Neural cell (in vitro differentiated cells): ENCODE results near the gene PHACTR1. TPM values are rescaled to one million over a fixed set of nuclear protein-coding genes. Genes with fewer than 3 reads are reported as not detected.

Source experiments
- H2AFZ ChIP-seq: fragments of 200-600, 300-800 bp; sonication (generic), shearing (Covaris generic); 2 replicates; pipeline ENCODE4 v1.6.0; 2014; ENCODE audit warnings: low read depth, mild to moderate bottlenecking, antibody characterized with exemption, low read length, moderate library complexity
- H3F3A ChIP-seq: fragments of 200-600 bp; shearing (Covaris generic); 2 replicates; pipeline ENCODE4 v1.6.1; 2016; ENCODE audit warnings: mild to moderate bottlenecking, moderate library complexity, mixed read lengths, antibody characterized with exemption, low read length; ENCODE audit not compliant: insufficient read depth, poor library complexity, severe bottlenecking
- H3K27ac ChIP-seq: fragments of 200-600, 300-800 bp; sonication (generic), shearing (Covaris generic); 2 replicates; pipeline ENCODE4 v1.5.1; 2014; ENCODE audit warnings: mild to moderate bottlenecking, low read length, moderate library complexity
- H3K27me3 ChIP-seq: fragments of 300-800, 200-600 bp; sonication (generic), shearing (Covaris generic); 2 replicates; pipeline ENCODE4 v1.6.0; 2014; ENCODE audit warnings: mild to moderate bottlenecking, low read depth, low read length, moderate library complexity; ENCODE audit not compliant: insufficient read depth
- H3K36me3 ChIP-seq: fragments of 300-800, 200-600 bp; sonication (generic), shearing (Covaris generic); 2 replicates; pipeline ENCODE4 v1.5.1; 2014; ENCODE audit warnings: mild to moderate bottlenecking, antibody characterized with exemption, low read length, moderate library complexity; ENCODE audit not compliant: insufficient read depth
- H3K4me2 ChIP-seq: fragments of 300-800, 200-600 bp; sonication (generic), shearing (Covaris generic); 2 replicates; pipeline ENCODE4 v1.6.0; 2014; ENCODE audit warnings: mild to moderate bottlenecking, low read length
- H3K4me3 ChIP-seq: fragments of 300-800, 200-600 bp; sonication (generic), shearing (Covaris generic); 2 replicates; pipeline ENCODE4 v1.5.1; 2014; ENCODE audit warnings: mild to moderate bottlenecking, low read length, moderate library complexity
- H3K79me2 ChIP-seq: fragments of 200-600 bp; shearing (Covaris generic); replicated peaks from 2 replicates; pipeline ENCODE4 v1.6.0; 2014; ENCODE audit warnings: mild to moderate bottlenecking, low read length, moderate library complexity; ENCODE audit not compliant: insufficient read depth
- H3K9ac ChIP-seq: fragments of 300-800, 200-600 bp; sonication (generic), shearing (Covaris generic); 2 replicates; pipeline ENCODE4 v1.6.1; 2016; ENCODE audit warnings: mild to moderate bottlenecking, low read length, mixed read lengths
- H3K9me2 ChIP-seq: fragments of 200-600 bp; shearing (Covaris generic); 2 replicates; pipeline ENCODE4 v1.6.1; 2016; ENCODE audit warnings: mild to moderate bottlenecking, low read length, mixed read lengths; ENCODE audit not compliant: insufficient read depth
- H3K9me3 ChIP-seq: fragments of 200-600, 300-800 bp; sonication (generic), shearing (Covaris generic); 2 replicates; pipeline ENCODE4 v1.6.1; 2016; ENCODE audit warnings: mild to moderate bottlenecking, mixed run types, low read length, moderate library complexity, mixed read lengths
- H4K20me1 ChIP-seq: fragments of 200-600 bp; shearing (Covaris generic); 2 replicates; pipeline ENCODE4 v1.6.1; 2016; ENCODE audit warnings: mild to moderate bottlenecking, mixed run types; ENCODE audit not compliant: insufficient read depth
- EP300 ChIP-seq: fragments of 450-650 bp; conservative IDR thresholded peaks from 2 replicates; pipeline ENCODE4 v1.6.1; 2014; ENCODE audit warnings: antibody characterized with exemption, mild to moderate bottlenecking, moderate library complexity; ENCODE audit not compliant: poor library complexity, severe bottlenecking
- EZH2 ChIP-seq: fragments of 200-600, 300-800 bp; shearing (Covaris generic), sonication (generic); IDR thresholded peaks from 2 replicates; pipeline ENCODE4 v1.6.1; 2014; ENCODE audit warnings: antibody characterized with exemption, low read length, borderline replicate concordance, mild to moderate bottlenecking; ENCODE audit not compliant: insufficient read depth, poor library complexity, severe bottlenecking
- MXI1 ChIP-seq: fragments of 450-650 bp; conservative IDR thresholded peaks from 2 replicates; pipeline ENCODE4 v1.6.1; 2014; ENCODE audit warnings: antibody characterized with exemption, mild to moderate bottlenecking; ENCODE audit not compliant: poor library complexity, severe bottlenecking
- POLR2AphosphoS5 ChIP-seq: IDR thresholded peaks from 2 replicates; pipeline ENCODE4 v1.6.1; 2012
- RAD21 ChIP-seq: fragments of 450-650 bp; conservative IDR thresholded peaks from 2 replicates; pipeline ENCODE4 v1.6.1; 2014; ENCODE audit warnings: antibody characterized with exemption, mild to moderate bottlenecking, moderate library complexity
- REST ChIP-seq: IDR thresholded peaks from 2 replicates; pipeline ENCODE4 v1.6.1; 2012; ENCODE audit warnings: borderline replicate concordance
- SMC3 ChIP-seq: fragments of 450-650 bp; conservative IDR thresholded peaks from 2 replicates; pipeline ENCODE4 v1.6.1; 2014; ENCODE audit warnings: antibody characterized with exemption, mild to moderate bottlenecking, moderate library complexity; ENCODE audit not compliant: poor library complexity
- TAF1 ChIP-seq: IDR thresholded peaks from 2 replicates; pipeline ENCODE4 v1.6.1; 2012; ENCODE audit warnings: low read depth
- polyA plus RNA-seq: library from polyadenylated mRNA; depleted of rRNA; stranded (reverse); fragments of >200 nt; gene quantifications from 2 replicates; pipeline ENCODE4 v1.2.3, GENCODE V29; 2014
- TF ChIP-seq, protein P1 (sequence below): fragments of 450-650 bp; IDR thresholded peaks from 2 replicates; pipeline ENCODE4 v1.5.1; 2014; ENCODE audit warnings: antibody characterized with exemption, mild to moderate bottlenecking, moderate library complexity; ENCODE audit not compliant: poor library complexity, severe bottlenecking

The PHACTR1 gene
- polyA plus RNA-seq, 1 donor from 2014 or later = 7.8 TPM

DNA sequence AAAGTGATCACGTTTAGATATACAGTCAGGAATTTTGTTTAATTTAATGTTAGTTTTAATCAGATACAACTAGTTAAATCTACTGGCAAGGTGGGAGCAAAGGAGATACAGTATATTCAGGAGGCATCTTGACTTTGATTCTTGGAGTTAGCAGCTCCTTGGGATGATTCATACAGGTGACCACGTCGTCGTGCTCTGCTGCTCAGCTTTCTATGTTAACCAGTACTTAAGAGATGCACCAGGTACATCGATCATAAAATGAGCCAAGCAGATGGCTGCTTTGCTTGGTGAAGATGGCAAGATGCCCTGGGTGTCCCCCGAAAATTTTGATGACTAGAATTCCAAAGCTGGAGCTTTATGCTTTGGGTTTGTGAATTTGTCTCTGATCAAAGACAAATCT, 547.1 kb downstream of the PHACTR1 start:
- no peaks in the 10 kb centered on the region for H3K9me2 ChIP-seq
- no peaks in the 10 kb centered on the region for H4K20me1 ChIP-seq
- no peaks in the 10 kb centered on the region for H3K27me3 ChIP-seq
- no peak overlapping the region for H2AFZ ChIP-seq
- H3K9ac ChIP-seq = no peak overlapping the region
- no peaks in the 10 kb centered on the region for H3K9me3 ChIP-seq
- H3F3A ChIP-seq = no peaks in the 10 kb centered on the region
- H3K4me3 ChIP-seq = no peak overlapping the region
- TF ChIP-seq EZH2 (no peak), EP300 (no peak), POLR2AphosphoS5 (no peak), SMC3 (no peak), MXI1 (no peak), REST (no peak), RAD21 (no peak), TAF1 (no peak)
- TF ChIP-seq, protein P1, sequence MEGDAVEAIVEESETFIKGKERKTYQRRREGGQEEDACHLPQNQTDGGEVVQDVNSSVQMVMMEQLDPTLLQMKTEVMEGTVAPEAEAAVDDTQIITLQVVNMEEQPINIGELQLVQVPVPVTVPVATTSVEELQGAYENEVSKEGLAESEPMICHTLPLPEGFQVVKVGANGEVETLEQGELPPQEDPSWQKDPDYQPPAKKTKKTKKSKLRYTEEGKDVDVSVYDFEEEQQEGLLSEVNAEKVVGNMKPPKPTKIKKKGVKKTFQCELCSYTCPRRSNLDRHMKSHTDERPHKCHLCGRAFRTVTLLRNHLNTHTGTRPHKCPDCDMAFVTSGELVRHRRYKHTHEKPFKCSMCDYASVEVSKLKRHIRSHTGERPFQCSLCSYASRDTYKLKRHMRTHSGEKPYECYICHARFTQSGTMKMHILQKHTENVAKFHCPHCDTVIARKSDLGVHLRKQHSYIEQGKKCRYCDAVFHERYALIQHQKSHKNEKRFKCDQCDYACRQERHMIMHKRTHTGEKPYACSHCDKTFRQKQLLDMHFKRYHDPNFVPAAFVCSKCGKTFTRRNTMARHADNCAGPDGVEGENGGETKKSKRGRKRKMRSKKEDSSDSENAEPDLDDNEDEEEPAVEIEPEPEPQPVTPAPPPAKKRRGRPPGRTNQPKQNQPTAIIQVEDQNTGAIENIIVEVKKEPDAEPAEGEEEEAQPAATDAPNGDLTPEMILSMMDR = no peak
- H3K4me2 ChIP-seq = no peak overlapping the region
- H3K36me3 ChIP-seq = no peaks in the 10 kb centered on the region
- H3K27ac ChIP-seq = no peak overlapping the region
- H3K79me2 ChIP-seq = no peaks in the 10 kb centered on the region

- no peaks in the 10 kb centered on the region for H3K36me3 ChIP-seq
- no peak overlapping the region for H2AFZ ChIP-seq
- TF ChIP-seq EZH2 (no peak), POLR2AphosphoS5 (no peak), EP300 (no peak), MXI1 (no peak), RAD21 (no peak), REST (no peak), TAF1 (no peak), SMC3 (no peak)
- TF ChIP-seq, protein P1 = no peak
- no peaks in the 10 kb centered on the region for H3K9me3 ChIP-seq
- H3K4me2 ChIP-seq = no peak overlapping the region
- H3K27ac ChIP-seq = no peak overlapping the region
- no peaks in the 10 kb centered on the region for H4K20me1 ChIP-seq
- no peaks in the 10 kb centered on the region for H3K9me2 ChIP-seq
- H3K27me3 ChIP-seq = no peaks in the 10 kb centered on the region
- H3F3A ChIP-seq = no peaks in the 10 kb centered on the region
- no peak overlapping the region for H3K4me3 ChIP-seq
- no peaks in the 10 kb centered on the region for H3K79me2 ChIP-seq
- H3K9ac ChIP-seq = no peak overlapping the region
Measured at GRCh38 chr6:13267142-13267651, 550.6 kb downstream of the PHACTR1 start.
